GM18502 (cell line): ENCODE data around the gene CCDC102B.
"Not testable (repeated sequence)": the region's sequence is repeated elsewhere in the genome, so short reads cannot be mapped to it uniquely, and the experiment has no call there.

Source experiments
- ATAC-seq: cut with Tn5 transposase; IDR thresholded peaks from one replicate; pipeline ENCODE4 v1.9.1; 2021; ENCODE audit warnings: mild to moderate bottlenecking; ENCODE audit not compliant: unreplicated experiment, poor library complexity

CCDC102B gene

GRCh38 chr18:68797871-68798270 lies at the start of gene CCDC102B:
Gene CCDC102B, plus strand, starts transcription at chr18:68798080. Its CDS starts 38,684 bp downstream, at chr18:68836764.
- no peak for ATAC-seq

GRCh38 chr18:68757126-68757525 lies 40.8 kb upstream of the CCDC102B start:
- no peak for ATAC-seq

- no peak for ATAC-seq
These were observed 38.6 kb upstream of the CCDC102B start for GRCh38 chr18:68759308-68759707.

GRCh38 chr18:68763083-68763482 lies 34.8 kb upstream of the CCDC102B start:
- ATAC-seq: no peak

GRCh38 chr18:68764016-68764415 lies 33.9 kb upstream of the CCDC102B start:
- ATAC-seq: no peak

- ATAC-seq: no peak
These were observed 31.4 kb upstream of the CCDC102B start for GRCh38 chr18:68766433-68766832.

- no peak for ATAC-seq
These were observed 28.4 kb upstream of the CCDC102B start for GRCh38 chr18:68769461-68769860.

GRCh38 chr18:68772268-68772667 lies 25.6 kb upstream of the CCDC102B start:
- ATAC-seq: no peak

- no peak for ATAC-seq
These were observed 19.5 kb upstream of the CCDC102B start for GRCh38 chr18:68778280-68778886.

GRCh38 chr18:68779169-68779568 lies 18.7 kb upstream of the CCDC102B start:
- no peak for ATAC-seq

- ATAC-seq: no peak
These were observed 16.9 kb upstream of the CCDC102B start for GRCh38 chr18:68780802-68781635.

GRCh38 chr18:68783506-68783905 lies 14.4 kb upstream of the CCDC102B start:
- no peak for ATAC-seq

GRCh38 chr18:68784071-68784470 lies 13.8 kb upstream of the CCDC102B start:
- ATAC-seq: no peak

GRCh38 chr18:68790290-68790689 lies 7.6 kb upstream of the CCDC102B start:
- ATAC-seq: not testable (repeated sequence)

GRCh38 chr18:68791801-68792200 lies 6.1 kb upstream of the CCDC102B start:
- no peak for ATAC-seq

GRCh38 chr18:68793951-68794350 lies 3.9 kb upstream of the CCDC102B start:
- no peak for ATAC-seq

- ATAC-seq: no peak
These were observed 767 bp upstream of the CCDC102B start for GRCh38 chr18:68796936-68797690.

- no peak for ATAC-seq
These were observed 2.2 kb downstream of the CCDC102B start for GRCh38 chr18:68800075-68800474.

GRCh38 chr18:68803356-68803755 lies 5.5 kb downstream of the CCDC102B start:
- ATAC-seq: no peak

GRCh38 chr18:68817584-68817983 lies 19.7 kb downstream of the CCDC102B start:
- ATAC-seq: no peak

- no peak for ATAC-seq
These were observed 20.7 kb downstream of the CCDC102B start for GRCh38 chr18:68818584-68818983.
